SK-N-SH treated with all-trans-retinoic acid at 6 μM for 48 hours (cell line): ENCODE data around the gene EP400.

Source experiments
- ATAC-seq: fragments of 200-7000 bp; cut with Tn5 transposase; 3 replicates; pipeline ENCODE4 v1.9.1; 2020; ENCODE audit warnings: mild to moderate bottlenecking, moderate library complexity
- ARNTL ChIP-seq: fragments of 450-650 bp; formaldehyde crosslinking; IDR thresholded peaks from 2 replicates; pipeline ENCODE4 v1.5.0; 2020; ENCODE audit warnings: low read depth, mild to moderate bottlenecking, moderate library complexity, borderline replicate concordance
- BACH2 ChIP-seq: fragments of 250-450 bp; sonication (Bioruptor Pico); IDR thresholded peaks from 2 replicates; pipeline ENCODE4 v1.9.0; 2021; ENCODE audit warnings: mild to moderate bottlenecking, borderline replicate concordance
- CSDC2 ChIP-seq: fragments of 250-450 bp; sonication (Bioruptor Pico); IDR thresholded peaks from 2 replicates; pipeline ENCODE4 v1.5.0; 2020; ENCODE audit warnings: mild to moderate bottlenecking, moderate library complexity
- ESRRG ChIP-seq: fragments of 250-450 bp; sonication (Bioruptor Pico); IDR thresholded peaks from 2 replicates; pipeline ENCODE4 v1.6.1; 2021; ENCODE audit warnings: mild to moderate bottlenecking
- GLIS3 ChIP-seq: fragments of 250-450 bp; sonication (Bioruptor Pico); IDR thresholded peaks from 2 replicates; pipeline ENCODE4 v1.5.0; 2020; ENCODE audit warnings: mild to moderate bottlenecking, moderate library complexity
- ISL1 ChIP-seq: fragments of 250-450 bp; sonication (Bioruptor Pico); IDR thresholded peaks from 2 replicates; pipeline ENCODE4 v2.1.2; 2022; ENCODE audit warnings: mild to moderate bottlenecking, moderate library complexity
- OSR1 ChIP-seq: fragments of 250-450 bp; sonication (Bioruptor Pico); IDR thresholded peaks from 2 replicates; pipeline ENCODE4 v1.8.0; 2022; ENCODE audit warnings: moderate library complexity, mild to moderate bottlenecking, inconsistent platforms
- PATZ1 ChIP-seq: fragments of 250-450 bp; sonication (Bioruptor Pico); IDR thresholded peaks from 2 replicates; pipeline ENCODE4 v1.8.0; 2020; ENCODE audit warnings: mild to moderate bottlenecking, moderate library complexity, borderline replicate concordance
- PPARA ChIP-seq: fragments of 250-450 bp; sonication (Bioruptor Pico); IDR thresholded peaks from 2 replicates; pipeline ENCODE4 v1.5.0; 2020; ENCODE audit warnings: mild to moderate bottlenecking, borderline replicate concordance
- SNAI2 ChIP-seq: fragments of 250-450 bp; sonication (Bioruptor Pico); IDR thresholded peaks from 2 replicates; pipeline ENCODE4 v1.5.0; 2020; ENCODE audit warnings: mild to moderate bottlenecking, moderate library complexity
- TCF4 ChIP-seq: fragments of 250-450 bp; sonication (Bioruptor Pico); IDR thresholded peaks from 2 replicates; pipeline ENCODE4 v1.8.0; 2021; ENCODE audit warnings: mild to moderate bottlenecking, moderate library complexity, borderline replicate concordance
- TOX ChIP-seq: fragments of 250-450 bp; sonication (Bioruptor Pico); IDR thresholded peaks from 2 replicates; pipeline ENCODE4 v1.8.0; 2021; ENCODE audit warnings: mild to moderate bottlenecking, moderate library complexity, borderline replicate concordance
- ZFP3 ChIP-seq: fragments of 250-450 bp; sonication (Bioruptor Pico); IDR thresholded peaks from 2 replicates; pipeline ENCODE4 v1.5.0; 2020; ENCODE audit warnings: mild to moderate bottlenecking, moderate library complexity
- ZNF565 ChIP-seq: fragments of 450-650 bp; formaldehyde crosslinking; conservative IDR thresholded peaks from 2 replicates; pipeline ENCODE4 v1.5.0; 2020; ENCODE audit warnings: low read depth, mild to moderate bottlenecking, moderate library complexity
- ZNF8 ChIP-seq: fragments of 450-650 bp; formaldehyde crosslinking; IDR thresholded peaks from 2 replicates; pipeline ENCODE4 v1.5.0; 2020; ENCODE audit warnings: mild to moderate bottlenecking, moderate library complexity
- TF ChIP-seq, protein P1 (sequence below): fragments of 250-450 bp; sonication (Bioruptor Pico); IDR thresholded peaks from 2 replicates; pipeline ENCODE4 v1.8.0; 2021; ENCODE audit warnings: low read depth, mild to moderate bottlenecking, moderate library complexity, borderline replicate concordance
- TF ChIP-seq, protein P2 (sequence below): fragments of 250-450 bp; sonication (Bioruptor Pico); IDR thresholded peaks from 2 replicates; pipeline ENCODE4 v1.5.0; 2020; ENCODE audit warnings: mild to moderate bottlenecking, moderate library complexity
- TF ChIP-seq, protein P3 (sequence below): fragments of 250-450 bp; sonication (Bioruptor Pico); IDR thresholded peaks from 2 replicates; pipeline ENCODE4 v1.5.1; 2021; ENCODE audit warnings: mild to moderate bottlenecking, moderate library complexity

Gene EP400

DNA sequence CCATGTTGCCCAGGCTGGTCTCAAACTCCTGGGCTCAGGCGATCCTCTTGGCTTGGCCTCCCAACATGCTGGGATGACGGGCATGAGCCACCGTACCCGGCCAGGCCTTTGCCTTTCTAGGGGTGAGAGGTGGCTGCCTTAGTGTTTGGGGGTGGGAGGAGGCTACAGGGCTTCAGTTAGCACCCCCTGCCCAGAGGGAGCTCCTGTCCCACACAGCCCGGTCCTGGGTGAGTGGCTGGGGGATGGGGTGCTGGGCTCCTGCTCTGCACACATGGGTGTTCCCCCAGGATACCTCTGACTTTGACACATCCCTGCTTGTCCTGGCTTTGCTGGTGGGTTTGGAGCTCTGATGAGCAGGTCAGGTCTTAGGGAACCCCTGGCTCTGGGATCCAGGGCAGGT, 45.4 kb upstream of the EP400 start:
- no peak for ATAC-seq
- TF ChIP-seq, protein P1, sequence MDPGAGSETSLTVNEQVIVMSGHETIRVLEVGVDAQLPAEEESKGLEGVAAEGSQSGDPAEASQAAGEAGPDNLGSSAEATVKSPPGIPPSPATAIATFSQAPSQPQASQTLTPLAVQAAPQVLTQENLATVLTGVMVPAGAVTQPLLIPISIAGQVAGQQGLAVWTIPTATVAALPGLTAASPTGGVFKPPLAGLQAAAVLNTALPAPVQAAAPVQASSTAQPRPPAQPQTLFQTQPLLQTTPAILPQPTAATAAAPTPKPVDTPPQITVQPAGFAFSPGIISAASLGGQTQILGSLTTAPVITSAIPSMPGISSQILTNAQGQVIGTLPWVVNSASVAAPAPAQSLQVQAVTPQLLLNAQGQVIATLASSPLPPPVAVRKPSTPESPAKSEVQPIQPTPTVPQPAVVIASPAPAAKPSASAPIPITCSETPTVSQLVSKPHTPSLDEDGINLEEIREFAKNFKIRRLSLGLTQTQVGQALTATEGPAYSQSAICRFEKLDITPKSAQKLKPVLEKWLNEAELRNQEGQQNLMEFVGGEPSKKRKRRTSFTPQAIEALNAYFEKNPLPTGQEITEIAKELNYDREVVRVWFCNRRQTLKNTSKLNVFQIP (CRISPR knock-in tag), result no peak
- TF ChIP-seq ISL1 (CRISPR knock-in tag), result no peak
- no peak for TF ChIP-seq ESRRG (CRISPR knock-in tag)
- TF ChIP-seq BACH2 (CRISPR knock-in tag), result no peak
- TF ChIP-seq, protein P2, sequence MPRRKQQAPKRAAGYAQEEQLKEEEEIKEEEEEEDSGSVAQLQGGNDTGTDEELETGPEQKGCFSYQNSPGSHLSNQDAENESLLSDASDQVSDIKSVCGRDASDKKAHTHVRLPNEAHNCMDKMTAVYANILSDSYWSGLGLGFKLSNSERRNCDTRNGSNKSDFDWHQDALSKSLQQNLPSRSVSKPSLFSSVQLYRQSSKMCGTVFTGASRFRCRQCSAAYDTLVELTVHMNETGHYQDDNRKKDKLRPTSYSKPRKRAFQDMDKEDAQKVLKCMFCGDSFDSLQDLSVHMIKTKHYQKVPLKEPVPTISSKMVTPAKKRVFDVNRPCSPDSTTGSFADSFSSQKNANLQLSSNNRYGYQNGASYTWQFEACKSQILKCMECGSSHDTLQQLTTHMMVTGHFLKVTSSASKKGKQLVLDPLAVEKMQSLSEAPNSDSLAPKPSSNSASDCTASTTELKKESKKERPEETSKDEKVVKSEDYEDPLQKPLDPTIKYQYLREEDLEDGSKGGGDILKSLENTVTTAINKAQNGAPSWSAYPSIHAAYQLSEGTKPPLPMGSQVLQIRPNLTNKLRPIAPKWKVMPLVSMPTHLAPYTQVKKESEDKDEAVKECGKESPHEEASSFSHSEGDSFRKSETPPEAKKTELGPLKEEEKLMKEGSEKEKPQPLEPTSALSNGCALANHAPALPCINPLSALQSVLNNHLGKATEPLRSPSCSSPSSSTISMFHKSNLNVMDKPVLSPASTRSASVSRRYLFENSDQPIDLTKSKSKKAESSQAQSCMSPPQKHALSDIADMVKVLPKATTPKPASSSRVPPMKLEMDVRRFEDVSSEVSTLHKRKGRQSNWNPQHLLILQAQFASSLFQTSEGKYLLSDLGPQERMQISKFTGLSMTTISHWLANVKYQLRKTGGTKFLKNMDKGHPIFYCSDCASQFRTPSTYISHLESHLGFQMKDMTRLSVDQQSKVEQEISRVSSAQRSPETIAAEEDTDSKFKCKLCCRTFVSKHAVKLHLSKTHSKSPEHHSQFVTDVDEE, result no peak
- TF ChIP-seq ZNF565 (CRISPR knock-in tag), result no peak
- TF ChIP-seq ZFP3 (CRISPR knock-in tag), result no peak
- no peak for TF ChIP-seq SNAI2
- TF ChIP-seq PATZ1 (CRISPR knock-in tag), result no peak
- TF ChIP-seq TCF4 (CRISPR knock-in tag), result no peak
- no peak for TF ChIP-seq OSR1
- no peak for TF ChIP-seq GLIS3 (CRISPR knock-in tag)
- TF ChIP-seq, all 23 proteins: peak for 0

GRCh38 chr12:131905081-131905629, 44.6 kb upstream of the EP400 start:
- ATAC-seq, result no peak
- TF ChIP-seq GLIS3 (CRISPR knock-in tag) (no peak), TCF4 (CRISPR knock-in tag) (no peak), CSDC2 (no peak), BACH2 (CRISPR knock-in tag) (no peak), OSR1 (no peak), ISL1 (CRISPR knock-in tag) (no peak)
- TF ChIP-seq, protein P2, result no peak
- TF ChIP-seq, protein P1 (CRISPR knock-in tag), result no peak

- ATAC-seq, result no peak
- no peak for TF ChIP-seq ARNTL (CRISPR knock-in tag)
- TF ChIP-seq ZNF565 (CRISPR knock-in tag), result no peak
- no peak for TF ChIP-seq PATZ1 (CRISPR knock-in tag)
- no peak for TF ChIP-seq ZFP3 (CRISPR knock-in tag)
- TF ChIP-seq PPARA (CRISPR knock-in tag), result no peak
- TF ChIP-seq, protein P3, sequence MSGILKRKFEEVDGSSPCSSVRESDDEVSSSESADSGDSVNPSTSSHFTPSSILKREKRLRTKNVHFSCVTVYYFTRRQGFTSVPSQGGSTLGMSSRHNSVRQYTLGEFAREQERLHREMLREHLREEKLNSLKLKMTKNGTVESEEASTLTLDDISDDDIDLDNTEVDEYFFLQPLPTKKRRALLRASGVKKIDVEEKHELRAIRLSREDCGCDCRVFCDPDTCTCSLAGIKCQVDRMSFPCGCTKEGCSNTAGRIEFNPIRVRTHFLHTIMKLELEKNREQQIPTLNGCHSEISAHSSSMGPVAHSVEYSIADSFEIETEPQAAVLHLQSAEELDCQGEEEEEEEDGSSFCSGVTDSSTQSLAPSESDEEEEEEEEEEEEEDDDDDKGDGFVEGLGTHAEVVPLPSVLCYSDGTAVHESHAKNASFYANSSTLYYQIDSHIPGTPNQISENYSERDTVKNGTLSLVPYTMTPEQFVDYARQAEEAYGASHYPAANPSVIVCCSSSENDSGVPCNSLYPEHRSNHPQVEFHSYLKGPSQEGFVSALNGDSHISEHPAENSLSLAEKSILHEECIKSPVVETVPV (CRISPR knock-in tag), result no peak
- TF ChIP-seq, protein P1 (CRISPR knock-in tag), result no peak
- TF ChIP-seq CSDC2, result no peak
- TF ChIP-seq ZNF8, result no peak
- TF ChIP-seq TOX, result no peak
- TF ChIP-seq ISL1 (CRISPR knock-in tag), result no peak
- no peak for TF ChIP-seq ESRRG (CRISPR knock-in tag)
- TF ChIP-seq SNAI2, result no peak
- TF ChIP-seq OSR1, result no peak
- TF ChIP-seq BACH2 (CRISPR knock-in tag), result no peak
Observed at GRCh38 chr12:131905630-131906091, 44.1 kb upstream of the EP400 start.
